ENCODE measurements around the gene CDC20. TPM values are rescaled to one million over a fixed set of nuclear protein-coding genes. Genes with fewer than 3 reads are reported as not detected.

CDC20 gene
- total and polyA plus RNA-seq, 10 of the 15 experiments (the other 5 are each of a cell fraction or from before 2014, with no cell fraction given) = 36.3 to 347 (median 150) TPM

GRCh38 chr1:43348809-43349593 is 9.8 kb upstream of the CDC20 start:
- peak overlapping the region; percentile 29 for H2AFZ ChIP-seq (ENCODE audit: control insufficient read depth, low read depth, low read length)
- peak overlapping the region; percentile 60 for H3K4me2 ChIP-seq (ENCODE audit: control insufficient read depth, insufficient read depth)
- ChIA-PET POLR2A (interaction anchor here (1.1 kb wide), 1 partner anchor 9 kb away, joined by 3 read pairs; no protein-coding TSS in a partner anchor), SMC1A (ENCODE audit: uncharacterized antibody, unreplicated experiment) (no interaction called here), RAD21 (ENCODE audit: unreplicated experiment) (no interaction called here), CTCF (no interaction called here)
- intact Hi-C loops (cut with micrococcal nuclease; ENCODE audit: unreplicated experiment) = no loop called here
- BruUV-seq (replicated peaks) = no TSS peak
- 91% methylated on average over 53 of the region's 72 CpGs for WGBS (ENCODE audit: insufficient coverage, insufficient replicate concordance, low lambda C conversion rate, missing lambda C conversion rate)
- in situ Hi-C loops (cut with MboI) = no loop called here
- H4K20me1 ChIP-seq (ENCODE audit: control insufficient read depth, insufficient read depth) = no peaks in the 10 kb centered on the region
- H3K27ac ChIP-seq (ENCODE audit: control insufficient read depth, insufficient read depth) = peak overlapping the region; percentile 58; the same call in 1 of the 2 replicates
- H3K9me3 ChIP-seq (replicated peaks; ENCODE audit: control insufficient read depth, insufficient read depth, low read length) = no peaks in the 10 kb centered on the region
- H3K36me3 ChIP-seq (ENCODE audit: control insufficient read depth in 2 of 2, insufficient read depth in 2 of 2, low read length in 1 of 2) = no peaks in the 10 kb centered on the region
- ATAC-seq (no peak), DNase-seq (ENCODE audit: low read depth, low spot score) (no peak), FAIRE-seq (no peak)
- no peaks in the 10 kb centered on the region for H3K79me2 ChIP-seq (ENCODE audit: control insufficient read depth, insufficient read depth, low read length)
- H3K4me3 ChIP-seq = peak overlapping the region; percentile 50; the same call in 1 of the 2 replicates
- H3K9ac ChIP-seq (ENCODE audit: control insufficient read depth, insufficient read depth, low read length) = peak overlapping the region; percentile 60; the same call in 1 of the 2 replicates
- no peaks in the 10 kb centered on the region for H3K4me1 ChIP-seq (ENCODE audit: control insufficient read depth, insufficient read depth, low read length)
- no peaks in the 10 kb centered on the region for H3K27me3 ChIP-seq (replicated peaks in 1 of 2; ENCODE audit: control insufficient read depth in 2 of 2, insufficient read depth in 2 of 2, low read length in 1 of 2)
- TF ChIP-seq SMAD5 (IDR thresholded peaks at IDR 0.05; ENCODE audit: low read depth) (no peak), EGR1 (IDR thresholded peaks at IDR 0.05; ENCODE audit: borderline replicate concordance in 1 of 2, low read depth in 2 of 2, low read length in 2 of 2) (peak in 1 of 2 experiments; percentile 29; a peak in 1 of 3 replicates), POLR2AphosphoS2 (IDR thresholded peaks at IDR 0.05; ENCODE audit: low read depth, low read length) (no peak), CREB1 (IDR thresholded peaks at IDR 0.05; ENCODE audit: low read depth) (peak; percentile 66; the same call in 1 of the 2 replicates), HDAC6 (IDR thresholded peaks at IDR 0.05; ENCODE audit: unreplicated experiment) (no peak), ZNF217 (IDR thresholded peaks at IDR 0.05) (no peak), POLR2A (IDR thresholded peaks at IDR 0.05; ENCODE audit: low read depth, low read length) (peak; percentile 68), ZNF592 (IDR thresholded peaks at IDR 0.05) (no peak), CBX5 (IDR thresholded peaks at IDR 0.05; ENCODE audit: low read depth) (no peak), NFIC (IDR thresholded peaks at IDR 0.05; ENCODE audit: low read depth, low read length) (no peak), USF1 (IDR thresholded peaks at IDR 0.05; ENCODE audit: borderline replicate concordance, extremely low read length, insufficient read depth, low read depth, low read length) (no peak), SMC3 (IDR thresholded peaks at IDR 0.05; ENCODE audit: borderline replicate concordance, low read length) (no peak), TBL1XR1 (IDR thresholded peaks at IDR 0.05; ENCODE audit: low read depth, low read length) (no peak), MEF2A (IDR thresholded peaks at IDR 0.05; ENCODE audit: insufficient read depth, low read depth, low read length) (no peak), MTA3 (IDR thresholded peaks at IDR 0.05; ENCODE audit: borderline replicate concordance, low read length) (no peak), BMI1 (IDR thresholded peaks at IDR 0.05; ENCODE audit: borderline replicate concordance) (no peak), RBBP5 (conservative IDR thresholded peaks at IDR 0.05) (no peak), CREM (IDR thresholded peaks at IDR 0.05; ENCODE audit: low read depth) (peak; percentile 54; the same call in 1 of the 2 replicates), EP300 (IDR thresholded peaks at IDR 0.05; ENCODE audit: borderline replicate concordance in 1 of 2, control insufficient read depth in 1 of 2, low read depth in 2 of 2, low read length in 2 of 2) (no peak), WRNIP1 (IDR thresholded peaks at IDR 0.05; ENCODE audit: borderline replicate concordance, low read depth, low read length) (no peak)

All from GM12878 (cell line).